Psoas muscle (tissue), 8 donors: ENCODE data around the gene CDKN2AIPNL. TPM values are rescaled to one million over a fixed set of nuclear protein-coding genes. Genes with fewer than 3 reads are reported as not detected.
A peak's percentile ranks its signal among the peaks of the same experiment; 100 is the strongest.

ENCODE experiments used
- ATAC-seq, 4 donors: fragments of 200-7000 bp; cut with Tn5 transposase; one replicate each; pipeline ENCODE4 v1.9.1; 2020; ENCODE audit warnings: moderate library complexity in 3 of 4, mild to moderate bottlenecking in 2 of 4
- DNase-seq, 2 donors: peaks; one replicate each; pipeline ENCODE4 v3.0.0-alpha.2; 2020
- H3K27ac ChIP-seq: fragments of 200-600 bp; one replicate; pipeline ENCODE4 v1.8.0; 2022
- H3K27me3 ChIP-seq, 3 donors: fragments of 200-600 bp in 1 of 3; one replicate each; pipeline versions ENCODE4 v1.6.1 to v1.8.0; 2013 to 2022; ENCODE audit warnings: low read length in 2 of 3, mild to moderate bottlenecking in 2 of 3, moderate library complexity in 1 of 3; ENCODE audit not compliant: insufficient read depth in 3 of 3
- H3K36me3 ChIP-seq, 2 donors: fragments of 200-600 bp in 1 of 2; one replicate each; pipeline versions ENCODE4 v1.6.1 to v1.8.0; 2013 to 2022; ENCODE audit warnings: low read depth in 1 of 2, mild to moderate bottlenecking in 1 of 2, moderate library complexity in 1 of 2; ENCODE audit not compliant: insufficient read depth in 1 of 2
- H3K4me1 ChIP-seq: fragments of 200-600 bp; one replicate; pipeline ENCODE4 v1.8.0; 2022
- H3K4me3 ChIP-seq: fragments of 200-600 bp; one replicate; pipeline ENCODE4 v1.8.0; 2022; ENCODE audit warnings: mild to moderate bottlenecking
- H3K9me3 ChIP-seq: fragments of 200-600 bp; one replicate; pipeline ENCODE4 v1.8.0; 2022
- CTCF ChIP-seq: fragments of 200-600 bp; IDR thresholded peaks from one replicate; pipeline ENCODE4 v1.8.0; 2022; ENCODE audit warnings: antibody characterized with exemption
- WGBS, 3 donors: extraction: QIAGEN DNeasy Blood & Tissue Kit; methylation state at CpG; one replicate each; pipeline versions ENCODE4 v1.1.6 to v1.1.7; 2013; 5-methylcytosine and 5-hydroxymethylcytosine counted together
- intact Hi-C, 2 donors: fragments of 100-400 bp; cut with DNase I; formaldehyde crosslinking; loops; one replicate each; pipeline versions ENCODE4 v1.11.0 to v1.14.2; 2022
- polyA plus RNA-seq, 3 donors: library from polyadenylated mRNA; stranded (reverse); fragments of 200-250 nt; gene quantifications; one replicate each; pipeline ENCODE4 v1.2.3, GENCODE V29; 2013
- total RNA-seq, 4 donors: library from RNA; stranded (reverse); fragmentation: NEBNext Ultra II Directional in 2 of 4; extraction: Animal tissue kit (Norgen Biotek cat#: 25700) in 2 of 4; gene quantifications; one replicate each; pipeline versions ENCODE4 v1.2.1 to v1.2.4, GENCODE V29; 2021 to 2023
- donor health status: healthy with polysubstance abuse.
- donor health status: DM: no; HTN: no; CAD: no; lungs with moderate emphysema.
- donor health status: Bipolar disorder and iron deficiency.
- donor health status: healthy.
- donor health status: DM: yes; HTN: yes; CAD: no.
- donor health status: DM: no; HTN: no; CAD: no.
- donor health status: DM: no; HTN: no; CAD: no.
- donor health status: DM: yes; HTN: yes; CAD: no.

Gene CDKN2AIPNL
- total and polyA plus RNA-seq, 7 donors = 31.4 to 60.9 (median 42.0) TPM

GRCh38 chr5:134413046-134413445 is 1.4 kb upstream of the CDKN2AIPNL start:
- Histone ChIP-seq H3K4me3 (no peak overlapping the region), H3K27ac (peak overlapping the region; percentile 90), H3K27me3 (no peaks in the 10 kb centered on the region), H3K36me3 (peaks cover 0 to 10% of the 10 kb centered on the region in 2 donors), H3K9me3 (no peaks in the 10 kb centered on the region), H3K4me1 (peaks cover 24% of the 10 kb centered on the region)
- intact Hi-C loops = loop anchor here (5.0 to 10.0 kb wide), 3 partner anchors 114 to 164 kb away; partner anchors contain the start of gene JADE2 (in 2 of the 2)
- no peak for TF ChIP-seq CTCF
- WGBS, 3 donors = 63 to 85% (median 66%) methylated on average over 2 of the region's 2 CpGs
- DNase-seq (no peak), ATAC-seq (no peak)

GRCh38 chr5:134411228-134411545 is 494 bp downstream of the CDKN2AIPNL start:
- ATAC-seq = no peak
- DNase-seq = no peak
- 7 to 9% (median 9%) methylated on average over 9 of the region's 9 CpGs for WGBS, 3 donors
- Histone ChIP-seq H3K27ac (peak overlapping the region; percentile 90), H3K9me3 (no peaks in the 10 kb centered on the region), H3K4me1 (peaks cover 24% of the 10 kb centered on the region), H3K4me3 (peak overlapping the region; percentile 88), H3K27me3 (no peaks in the 10 kb centered on the region), H3K36me3 (peaks cover 0 to 17% of the 10 kb centered on the region in 2 donors)
- intact Hi-C loops = loop anchor here (5.0 to 10.0 kb wide), 3 partner anchors 116 to 166 kb away; partner anchors contain the start of gene JADE2 (in 2 of the 2)
- no peak for TF ChIP-seq CTCF

GRCh38 chr5:134410822-134411221 is 859 bp downstream of the CDKN2AIPNL start:
- DNase-seq = no peak
- WGBS, 3 donors = 62 to 74% (median 70%) methylated on average over 4 of the region's 4 CpGs
- no peak for TF ChIP-seq CTCF
- intact Hi-C loops = loop anchor here (5.0 to 10.0 kb wide), 3 partner anchors 116 to 166 kb away; partner anchors contain the start of gene JADE2 (in 2 of the 2)
- Histone ChIP-seq H3K4me1 (peaks cover 24% of the 10 kb centered on the region), H3K4me3 (peak overlapping the region; percentile 88), H3K36me3 (peaks cover 0 to 21% of the 10 kb centered on the region in 2 donors), H3K27ac (peak overlapping the region; percentile 15), H3K27me3 (no peaks in the 10 kb centered on the region), H3K9me3 (no peaks in the 10 kb centered on the region)
- ATAC-seq = no peak

GRCh38 chr5:134409321-134409720 is 2.4 kb downstream of the CDKN2AIPNL start:
- TF ChIP-seq CTCF = no peak
- no peaks in the 10 kb centered on the region for H3K9me3 ChIP-seq
- intact Hi-C loops = no loop called here
- DNase-seq (no peak), ATAC-seq (no peak)
- H3K4me1 ChIP-seq = peaks cover 24% of the 10 kb centered on the region
- no peaks in the 10 kb centered on the region for H3K27me3 ChIP-seq
- H3K36me3 ChIP-seq = peaks cover 0 to 32% of the 10 kb centered on the region in 2 donors
- no peak overlapping the region for H3K4me3 ChIP-seq
- H3K27ac ChIP-seq = no peak overlapping the region
- WGBS, 3 donors = 84 to 86% (median 84%) methylated on average over 6 of the region's 6 CpGs

- WGBS, 3 donors = 39 to 65% (median 43%) methylated on average over 1 of the region's 1 CpG
- DNase-seq = no peak
- TF ChIP-seq CTCF = no peak
- no peak overlapping the region for H3K27ac ChIP-seq
- peak in 1 of 4 donors; percentile 25 for ATAC-seq
- peaks cover 11% of the 10 kb centered on the region for H3K4me1 ChIP-seq
- H3K9me3 ChIP-seq = no peaks in the 10 kb centered on the region
- intact Hi-C loops = no loop called here
- H3K36me3 ChIP-seq = peaks cover 3 to 54% of the 10 kb centered on the region in 2 donors
- no peaks in the 10 kb centered on the region for H3K27me3 ChIP-seq
- no peak overlapping the region for H3K4me3 ChIP-seq
Observed at GRCh38 chr5:134406390-134406789, 5.3 kb downstream of the CDKN2AIPNL start.
